ENCODE results near the gene FHL1.

Gene FHL1

DNA sequence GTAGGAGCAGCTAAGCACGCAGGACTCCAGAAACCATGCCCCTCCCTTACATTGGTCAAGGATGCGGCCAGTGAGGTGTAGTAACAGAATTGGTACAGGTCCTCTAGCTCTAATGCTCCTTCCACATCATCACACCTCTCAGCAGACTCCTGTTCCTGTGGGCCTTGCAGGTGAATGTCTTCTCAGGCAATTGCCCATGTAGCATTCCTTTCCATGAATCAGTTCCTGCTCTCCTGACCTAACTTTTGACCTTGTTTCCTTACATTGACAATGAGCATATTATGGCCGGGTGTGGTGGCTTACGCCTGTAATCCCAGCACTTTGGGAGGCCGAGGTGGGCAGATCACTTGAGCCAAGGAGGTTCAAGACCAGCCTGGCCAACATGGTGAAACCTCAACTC, 72.6 kb downstream of the FHL1 start:
- Histone ChIP-seq H4K8ac (ENCODE audit: low read depth, low read length) (no peak overlapping the region), H3K9ac (ENCODE audit: low read depth, low read length, poor library complexity) (no peak overlapping the region), H3K18ac (ENCODE audit: low read length) (no peak overlapping the region), H2BK15ac (ENCODE audit: low read length) (no peak overlapping the region), H3K9me3 (replicated peaks in 1 of 2; ENCODE audit: control insufficient read depth in 2 of 2, insufficient read depth in 1 of 2, low read depth in 1 of 2, low read length in 2 of 2) (no peaks in the 10 kb centered on the region), H3K4ac (ENCODE audit: low read length) (no peak overlapping the region), H2BK5ac (ENCODE audit: low read length) (no peak overlapping the region), H3K4me2 (ENCODE audit: insufficient read depth, low read length, poor library complexity, severe bottlenecking) (no peak overlapping the region), H3K4me3 (ENCODE audit: low read length in 2 of 2) (no peak overlapping the region), H2AFZ (ENCODE audit: low read length) (no peak overlapping the region), H3K27ac (replicated peaks; ENCODE audit: low read length) (no peak overlapping the region), H4K91ac (ENCODE audit: low read depth, low read length, poor library complexity) (no peak overlapping the region), H3K36me3 (replicated peaks in 1 of 2; ENCODE audit: control insufficient read depth in 2 of 2, insufficient read depth in 2 of 2, low read length in 2 of 2) (peaks cover 12 to 36% of the 10 kb centered on the region in 2 donors), H2AK5ac (ENCODE audit: low read depth, low read length) (no peak overlapping the region), H3K23ac (ENCODE audit: low read depth, low read length, poor library complexity) (no peak overlapping the region), H3K4me1 (ENCODE audit: control insufficient read depth in 2 of 2, insufficient read depth in 1 of 2, low read depth in 1 of 2, low read length in 2 of 2) (no peaks in the 10 kb centered on the region), H3K27me3 (ENCODE audit: control insufficient read depth in 3 of 3, insufficient read depth in 3 of 3, low read depth in 1 of 3, low read length in 3 of 3) (peaks cover 0 to 3% (median 0%) of the 10 kb centered on the region in 3 experiments), H2BK120ac (ENCODE audit: low read depth, low read length) (no peak overlapping the region), H2BK12ac (ENCODE audit: low read length) (no peak overlapping the region), H3K14ac (ENCODE audit: low read length) (no peak overlapping the region), H3K79me1 (ENCODE audit: low read depth, low read length) (no peaks in the 10 kb centered on the region)
- DNase-seq (ENCODE audit: low spot score): no peak
- no CpG with 5 or more reads among the region's 5 CpGs for whole genome bisulfite sequencing, 2 donors (ENCODE audit: extremely low coverage in 2 of 2, insufficient read length in 2 of 2, insufficient replicate concordance in 1 of 2)

DNA sequence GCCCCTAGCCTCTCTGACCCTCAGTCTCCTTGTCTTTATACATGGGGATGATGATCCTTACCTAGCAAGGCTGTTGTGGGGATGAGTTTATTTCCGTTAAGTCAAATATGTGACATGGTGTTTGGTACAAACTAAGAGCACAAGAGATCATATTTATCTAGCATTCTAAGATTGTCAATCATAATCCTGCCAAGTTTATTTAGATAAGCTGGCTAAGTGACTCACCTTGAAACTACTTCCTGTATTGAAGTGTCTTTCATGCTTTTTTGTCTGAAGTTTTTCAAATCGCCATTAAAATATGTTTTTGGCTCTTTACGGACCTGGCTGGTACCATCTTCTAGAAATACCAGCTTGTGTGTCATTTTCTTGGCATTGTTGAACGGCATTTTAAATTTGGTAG, 73.2 kb downstream of the FHL1 start:
- no peak overlapping the region for H2BK5ac ChIP-seq (ENCODE audit: low read length)
- no peak overlapping the region for H3K4me2 ChIP-seq (ENCODE audit: insufficient read depth, low read length, poor library complexity, severe bottlenecking)
- no peaks in the 10 kb centered on the region for H3K79me1 ChIP-seq (ENCODE audit: low read depth, low read length)
- H3K14ac ChIP-seq (ENCODE audit: low read length): no peak overlapping the region
- H2BK15ac ChIP-seq (ENCODE audit: low read length): no peak overlapping the region
- peaks cover 13 to 42% of the 10 kb centered on the region in 2 donors for H3K36me3 ChIP-seq (replicated peaks in 1 of 2; ENCODE audit: control insufficient read depth in 2 of 2, insufficient read depth in 2 of 2, low read length in 2 of 2)
- no peak overlapping the region for H3K4me3 ChIP-seq (ENCODE audit: low read length in 2 of 2)
- H3K4me1 ChIP-seq (ENCODE audit: control insufficient read depth in 2 of 2, insufficient read depth in 1 of 2, low read depth in 1 of 2, low read length in 2 of 2): no peaks in the 10 kb centered on the region
- H3K4ac ChIP-seq (ENCODE audit: low read length): no peak overlapping the region
- H3K9me3 ChIP-seq (replicated peaks in 1 of 2; ENCODE audit: control insufficient read depth in 2 of 2, insufficient read depth in 1 of 2, low read depth in 1 of 2, low read length in 2 of 2): no peaks in the 10 kb centered on the region
- no peak overlapping the region for H3K9ac ChIP-seq (ENCODE audit: low read depth, low read length, poor library complexity)
- H2AFZ ChIP-seq (ENCODE audit: low read length): no peak overlapping the region
- no peak overlapping the region for H2BK120ac ChIP-seq (ENCODE audit: low read depth, low read length)
- no peak overlapping the region for H3K23ac ChIP-seq (ENCODE audit: low read depth, low read length, poor library complexity)
- no CpG with 5 or more reads among the region's 4 CpGs for WGBS, 2 donors (ENCODE audit: extremely low coverage in 2 of 2, insufficient read length in 2 of 2, insufficient replicate concordance in 1 of 2)
- no peak overlapping the region for H3K27ac ChIP-seq (replicated peaks; ENCODE audit: low read length)
- H3K27me3 ChIP-seq (ENCODE audit: control insufficient read depth in 3 of 3, insufficient read depth in 3 of 3, low read depth in 1 of 3, low read length in 3 of 3): peaks cover 0 to 3% (median 0%) of the 10 kb centered on the region in 3 experiments
- DNase-seq (ENCODE audit: low spot score): no peak
- H2BK12ac ChIP-seq (ENCODE audit: low read length): no peak overlapping the region
- no peak overlapping the region for H3K18ac ChIP-seq (ENCODE audit: low read length)
- H4K91ac ChIP-seq (ENCODE audit: low read depth, low read length, poor library complexity): no peak overlapping the region
- H2AK5ac ChIP-seq (ENCODE audit: low read depth, low read length): no peak overlapping the region
- H4K8ac ChIP-seq (ENCODE audit: low read depth, low read length): no peak overlapping the region

DNA sequence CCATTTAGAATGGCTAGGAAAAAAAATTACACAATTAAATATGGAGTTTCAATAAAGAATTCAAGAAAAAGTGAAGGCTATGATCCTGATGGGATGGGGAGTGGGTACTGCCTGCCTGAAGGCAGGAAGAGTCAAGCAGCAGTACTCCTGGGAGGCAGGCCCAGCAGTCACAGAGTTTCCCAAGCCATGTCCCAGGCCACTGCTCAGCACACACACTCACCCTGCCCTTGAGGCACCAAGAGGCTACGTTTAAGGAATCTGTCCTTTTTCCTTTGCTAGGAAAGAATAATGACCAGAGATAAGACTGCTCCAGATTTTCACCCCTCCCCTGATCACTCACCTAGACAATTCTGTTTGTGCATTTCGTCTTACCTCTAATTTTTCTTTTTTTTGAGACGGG, 73.6 kb downstream of the FHL1 start:
- Histone ChIP-seq H3K9ac (ENCODE audit: low read depth, low read length, poor library complexity) (no peak overlapping the region), H3K18ac (ENCODE audit: low read length) (no peak overlapping the region), H3K79me1 (ENCODE audit: low read depth, low read length) (no peaks in the 10 kb centered on the region), H3K23ac (ENCODE audit: low read depth, low read length, poor library complexity) (no peak overlapping the region), H2BK5ac (ENCODE audit: low read length) (no peak overlapping the region), H4K8ac (ENCODE audit: low read depth, low read length) (no peak overlapping the region), H3K14ac (ENCODE audit: low read length) (no peak overlapping the region), H2AFZ (ENCODE audit: low read length) (no peak overlapping the region), H3K4me3 (ENCODE audit: low read length in 2 of 2) (no peak overlapping the region), H3K4me2 (ENCODE audit: insufficient read depth, low read length, poor library complexity, severe bottlenecking) (no peak overlapping the region), H3K4me1 (ENCODE audit: control insufficient read depth in 2 of 2, insufficient read depth in 1 of 2, low read depth in 1 of 2, low read length in 2 of 2) (no peaks in the 10 kb centered on the region), H2AK5ac (ENCODE audit: low read depth, low read length) (no peak overlapping the region), H2BK12ac (ENCODE audit: low read length) (no peak overlapping the region), H3K27ac (replicated peaks; ENCODE audit: low read length) (no peak overlapping the region), H4K91ac (ENCODE audit: low read depth, low read length, poor library complexity) (no peak overlapping the region), H2BK15ac (ENCODE audit: low read length) (no peak overlapping the region), H3K36me3 (replicated peaks in 1 of 2; ENCODE audit: control insufficient read depth in 2 of 2, insufficient read depth in 2 of 2, low read length in 2 of 2) (peaks cover 13 to 46% of the 10 kb centered on the region in 2 donors), H2BK120ac (ENCODE audit: low read depth, low read length) (no peak overlapping the region), H3K27me3 (ENCODE audit: control insufficient read depth in 3 of 3, insufficient read depth in 3 of 3, low read depth in 1 of 3, low read length in 3 of 3) (peaks cover 0 to 3% (median 0%) of the 10 kb centered on the region in 3 experiments), H3K9me3 (replicated peaks in 1 of 2; ENCODE audit: control insufficient read depth in 2 of 2, insufficient read depth in 1 of 2, low read depth in 1 of 2, low read length in 2 of 2) (no peaks in the 10 kb centered on the region), H3K4ac (ENCODE audit: low read length) (no peak overlapping the region)
- WGBS, 2 donors (ENCODE audit: extremely low coverage in 2 of 2, insufficient read length in 2 of 2, insufficient replicate concordance in 1 of 2): no CpG with 5 or more reads among the region's 3 CpGs
- DNase-seq (ENCODE audit: low spot score): no peak

DNA sequence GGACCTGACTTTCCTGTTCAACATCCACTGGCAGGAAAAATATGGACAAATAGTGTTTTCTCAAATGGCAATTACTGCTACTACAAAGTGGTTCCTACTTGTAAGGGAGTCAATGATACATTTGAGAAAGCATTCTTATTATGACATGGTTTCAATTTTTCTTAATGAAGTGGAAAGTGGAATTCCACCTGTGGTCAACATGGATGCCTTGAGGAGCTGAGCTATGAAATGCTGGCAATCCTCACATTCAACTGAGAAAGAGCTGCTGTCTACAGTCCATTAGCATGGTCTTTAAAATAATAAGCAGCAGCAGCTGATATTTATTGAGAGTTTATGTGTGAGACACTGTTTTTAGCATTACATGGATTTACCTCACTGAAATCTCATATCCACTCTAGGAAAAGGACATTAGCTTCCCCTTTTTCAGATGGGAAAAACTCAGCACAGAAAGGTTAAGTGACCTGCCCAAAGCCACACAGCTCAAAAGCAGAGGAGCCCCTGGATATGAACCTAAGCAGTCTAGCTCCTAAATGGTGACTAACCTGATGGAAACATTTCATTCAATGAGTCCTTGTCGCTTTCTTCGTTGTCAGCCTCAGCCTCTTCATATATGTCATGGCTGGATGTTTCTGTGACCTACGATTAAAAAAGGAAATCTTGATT, 74.6 kb downstream of the FHL1 start:
- no peak overlapping the region for H3K18ac ChIP-seq (ENCODE audit: low read length)
- no peak overlapping the region for H2BK5ac ChIP-seq (ENCODE audit: low read length)
- no peak overlapping the region for H3K4ac ChIP-seq (ENCODE audit: low read length)
- no peak overlapping the region for H2AFZ ChIP-seq (ENCODE audit: low read length)
- H2AK5ac ChIP-seq (ENCODE audit: low read depth, low read length): no peak overlapping the region
- no peak for DNase-seq (ENCODE audit: low spot score)
- no peak overlapping the region for H3K14ac ChIP-seq (ENCODE audit: low read length)
- H3K79me1 ChIP-seq (ENCODE audit: low read depth, low read length): no peaks in the 10 kb centered on the region
- H4K8ac ChIP-seq (ENCODE audit: low read depth, low read length): no peak overlapping the region
- no peaks in the 10 kb centered on the region for H3K9me3 ChIP-seq (replicated peaks in 1 of 2; ENCODE audit: control insufficient read depth in 2 of 2, insufficient read depth in 1 of 2, low read depth in 1 of 2, low read length in 2 of 2)
- no peak overlapping the region for H3K9ac ChIP-seq (ENCODE audit: low read depth, low read length, poor library complexity)
- H3K36me3 ChIP-seq (replicated peaks in 1 of 2; ENCODE audit: control insufficient read depth in 2 of 2, insufficient read depth in 2 of 2, low read length in 2 of 2): peaks cover 13 to 54% of the 10 kb centered on the region in 2 donors
- no CpG with 5 or more reads among the region's 3 CpGs for whole genome bisulfite sequencing, 2 donors (ENCODE audit: extremely low coverage in 2 of 2, insufficient read length in 2 of 2, insufficient replicate concordance in 1 of 2)
- H3K4me2 ChIP-seq (ENCODE audit: insufficient read depth, low read length, poor library complexity, severe bottlenecking): no peak overlapping the region
- no peak overlapping the region for H3K4me3 ChIP-seq (ENCODE audit: low read length in 2 of 2)
- H2BK120ac ChIP-seq (ENCODE audit: low read depth, low read length): no peak overlapping the region
- no peak overlapping the region for H3K27ac ChIP-seq (replicated peaks; ENCODE audit: low read length)
- H3K23ac ChIP-seq (ENCODE audit: low read depth, low read length, poor library complexity): no peak overlapping the region
- no peak overlapping the region for H4K91ac ChIP-seq (ENCODE audit: low read depth, low read length, poor library complexity)
- no peaks in the 10 kb centered on the region for H3K4me1 ChIP-seq (ENCODE audit: control insufficient read depth in 2 of 2, insufficient read depth in 1 of 2, low read depth in 1 of 2, low read length in 2 of 2)
- no peak overlapping the region for H2BK12ac ChIP-seq (ENCODE audit: low read length)
- peaks cover 0 to 3% (median 0%) of the 10 kb centered on the region in 3 experiments for H3K27me3 ChIP-seq (ENCODE audit: control insufficient read depth in 3 of 3, insufficient read depth in 3 of 3, low read depth in 1 of 3, low read length in 3 of 3)
- H2BK15ac ChIP-seq (ENCODE audit: low read length): no peak overlapping the region
